RWPE2 (cell line): ENCODE results near the gene CEP192.

Experiments
- ATAC-seq: fragments of 200-7000 bp; cut with Tn5 transposase; 3 replicates; pipeline ENCODE4 v1.9.1; 2021; ENCODE audit warnings: low read depth
- DNase-seq: peaks from one replicate; pipeline ENCODE4 v3.0.0-alpha.2; 2020; ENCODE audit warnings: low spot score
- H3K27ac ChIP-seq: fragments of 450-650 bp; 2 replicates; pipeline ENCODE4 v1.5.1; 2017; ENCODE audit warnings: mild to moderate bottlenecking; ENCODE audit not compliant: poor library complexity, severe bottlenecking
- H3K27me3 ChIP-seq: fragments of 250-450 bp; sonication (Bioruptor Pico); 2 replicates; pipeline ENCODE4 v1.5.1; 2021; ENCODE audit warnings: mild to moderate bottlenecking, moderate library complexity; ENCODE audit not compliant: insufficient read depth, poor library complexity, severe bottlenecking
- H3K36me3 ChIP-seq: fragments of 250-450 bp; sonication (Bioruptor Pico); 2 replicates; pipeline ENCODE4 v1.5.1; 2020; ENCODE audit warnings: low read depth, mild to moderate bottlenecking, moderate library complexity
- H3K4me1 ChIP-seq: fragments of 250-450 bp; sonication (Bioruptor Pico); 2 replicates; pipeline ENCODE4 v1.5.1; 2021; ENCODE audit warnings: mild to moderate bottlenecking, moderate library complexity; ENCODE audit not compliant: insufficient read depth, poor library complexity, severe bottlenecking
- H3K4me3 ChIP-seq: fragments of 250-450 bp; sonication (Bioruptor Pico); 2 replicates; pipeline ENCODE4 v1.5.1; 2021; ENCODE audit warnings: mild to moderate bottlenecking, moderate library complexity; ENCODE audit not compliant: severe bottlenecking
- H3K9me3 ChIP-seq: fragments of 250-450 bp; sonication (Bioruptor Pico); 2 replicates; pipeline ENCODE4 v1.5.1; 2021; ENCODE audit warnings: mild to moderate bottlenecking, moderate library complexity; ENCODE audit not compliant: severe bottlenecking
- CTCF ChIP-seq: fragments of 450-650 bp; IDR thresholded peaks from one replicate; pipeline ENCODE4 v1.5.1; 2017; ENCODE audit warnings: mild to moderate bottlenecking, moderate library complexity; ENCODE audit not compliant: poor library complexity, severe bottlenecking

The CEP192 gene

GRCh38 chr18:13005289-13005688, 14.1 kb downstream of the CEP192 start:
- Histone ChIP-seq H3K36me3 (peaks cover 56% of the 10 kb centered on the region), H3K9me3 (no peaks in the 10 kb centered on the region), H3K4me3 (no peak overlapping the region), H3K27ac (no peak overlapping the region), H3K4me1 (no peaks in the 10 kb centered on the region), H3K27me3 (no peaks in the 10 kb centered on the region)
- ATAC-seq (no peak), DNase-seq (no peak)
- TF ChIP-seq CTCF = no peak

- H3K9me3 ChIP-seq = no peaks in the 10 kb centered on the region
- H3K27ac ChIP-seq = no peak overlapping the region
- H3K27me3 ChIP-seq = no peaks in the 10 kb centered on the region
- DNase-seq (no peak), ATAC-seq (no peak)
- TF ChIP-seq CTCF = no peak
- H3K4me1 ChIP-seq = no peaks in the 10 kb centered on the region
- no peak overlapping the region for H3K4me3 ChIP-seq
- peaks cover 54% of the 10 kb centered on the region for H3K36me3 ChIP-seq
These were observed 15.5 kb downstream of the CEP192 start for GRCh38 chr18:13006531-13007247.

- ATAC-seq (no peak), DNase-seq (no peak)
- Histone ChIP-seq H3K4me1 (no peaks in the 10 kb centered on the region), H3K27ac (no peak overlapping the region), H3K4me3 (no peak overlapping the region), H3K27me3 (no peaks in the 10 kb centered on the region), H3K9me3 (no peaks in the 10 kb centered on the region), H3K36me3 (peaks cover 54% of the 10 kb centered on the region)
- TF ChIP-seq CTCF = no peak
These were observed 16.0 kb downstream of the CEP192 start for GRCh38 chr18:13007248-13007560.

- Histone ChIP-seq H3K27ac (no peak overlapping the region), H3K9me3 (no peaks in the 10 kb centered on the region), H3K36me3 (peaks cover 80% of the 10 kb centered on the region), H3K4me3 (no peak overlapping the region), H3K4me1 (no peaks in the 10 kb centered on the region), H3K27me3 (no peaks in the 10 kb centered on the region)
- no peak for TF ChIP-seq CTCF
- DNase-seq = no peak
- peak; percentile 62; the same call in 1 of the 3 replicates for ATAC-seq
These were observed 20.6 kb downstream of the CEP192 start for GRCh38 chr18:13011719-13012118.

- peaks cover 11% of the 10 kb centered on the region for H3K4me1 ChIP-seq
- H3K36me3 ChIP-seq = peaks cover 90% of the 10 kb centered on the region
- TF ChIP-seq CTCF = no peak
- no peaks in the 10 kb centered on the region for H3K27me3 ChIP-seq
- H3K4me3 ChIP-seq = no peak overlapping the region
- ATAC-seq (no peak), DNase-seq (no peak)
- H3K9me3 ChIP-seq = no peaks in the 10 kb centered on the region
- no peak overlapping the region for H3K27ac ChIP-seq
These were observed 23.1 kb downstream of the CEP192 start for GRCh38 chr18:13014232-13014631.
